ENCODE data around the gene CD40. TPM values are rescaled to one million over a fixed set of nuclear protein-coding genes. Genes with fewer than 3 reads are reported as not detected.
A peak's percentile ranks its signal among the peaks of the same experiment; 100 is the strongest.

CD40 gene
- polyA plus RNA-seq, 1 donor from 2014 or later, result 217 TPM

- Mint-ChIP-seq H3K27me3 (peaks cover 30% of the 10 kb centered on the region), H3K36me3 (no peaks in the 10 kb centered on the region), H3K27ac (no peak overlapping the region), H3K9me3 (peaks cover 0 to 1% (median 0%) of the 10 kb centered on the region in 3 donors), H3K4me3 (no peak overlapping the region), H3K4me1 (no peaks in the 10 kb centered on the region)
These were observed 39.5 kb downstream of the CD40 start for GRCh38 chr20:46157625-46158024.

- Mint-ChIP-seq H3K27ac (no peak overlapping the region), H3K27me3 (peaks cover 36% of the 10 kb centered on the region), H3K36me3 (no peaks in the 10 kb centered on the region), H3K4me1 (no peaks in the 10 kb centered on the region), H3K9me3 (peaks cover 0 to 1% (median 0%) of the 10 kb centered on the region in 3 donors), H3K4me3 (no peak overlapping the region)
These were observed 40.4 kb downstream of the CD40 start for GRCh38 chr20:46158476-46158987.

GRCh38 chr20:46159101-46159897 is 41.2 kb downstream of the CD40 start:
- H3K4me3 Mint-ChIP-seq, result no peak overlapping the region
- no peak overlapping the region for H3K27ac Mint-ChIP-seq
- H3K9me3 Mint-ChIP-seq, result no peaks in the 10 kb centered on the region
- no peaks in the 10 kb centered on the region for H3K36me3 Mint-ChIP-seq
- peaks cover 36% of the 10 kb centered on the region for H3K27me3 Mint-ChIP-seq
- H3K4me1 Mint-ChIP-seq, result no peaks in the 10 kb centered on the region

- Mint-ChIP-seq H3K27me3 (peaks cover 36% of the 10 kb centered on the region), H3K27ac (no peak overlapping the region), H3K36me3 (no peaks in the 10 kb centered on the region), H3K4me1 (no peaks in the 10 kb centered on the region), H3K9me3 (no peaks in the 10 kb centered on the region), H3K4me3 (no peak overlapping the region)
These were observed 42.5 kb downstream of the CD40 start for GRCh38 chr20:46160661-46161060.

GRCh38 chr20:46161921-46162320 is 43.8 kb downstream of the CD40 start:
- Mint-ChIP-seq H3K4me3 (no peak overlapping the region), H3K27ac (no peak overlapping the region), H3K36me3 (no peaks in the 10 kb centered on the region), H3K9me3 (no peaks in the 10 kb centered on the region), H3K27me3 (peaks cover 39% of the 10 kb centered on the region), H3K4me1 (no peaks in the 10 kb centered on the region)

- H3K4me3 Mint-ChIP-seq, result no peak overlapping the region
- H3K27me3 Mint-ChIP-seq, result peaks cover 33% of the 10 kb centered on the region
- H3K36me3 Mint-ChIP-seq, result no peaks in the 10 kb centered on the region
- H3K9me3 Mint-ChIP-seq, result no peaks in the 10 kb centered on the region
- H3K4me1 Mint-ChIP-seq, result no peaks in the 10 kb centered on the region
- peak overlapping the region in 1 of 3 donors; percentile 39 for H3K27ac Mint-ChIP-seq
These were observed 46.1 kb downstream of the CD40 start for GRCh38 chr20:46164254-46164653.

GRCh38 chr20:46167080-46167479 is 49.0 kb downstream of the CD40 start:
- Mint-ChIP-seq H3K4me1 (peaks cover 0 to 3% (median 0%) of the 10 kb centered on the region in 3 donors), H3K27ac (no peak overlapping the region), H3K9me3 (no peaks in the 10 kb centered on the region), H3K27me3 (peaks cover 27% of the 10 kb centered on the region), H3K36me3 (no peaks in the 10 kb centered on the region), H3K4me3 (no peak overlapping the region)

GRCh38 chr20:46168438-46168837 is 50.3 kb downstream of the CD40 start:
- peaks cover 0 to 6% (median 0%) of the 10 kb centered on the region in 3 donors for H3K4me1 Mint-ChIP-seq
- peaks cover 21% of the 10 kb centered on the region for H3K27me3 Mint-ChIP-seq
- no peak overlapping the region for H3K4me3 Mint-ChIP-seq
- H3K27ac Mint-ChIP-seq, result no peak overlapping the region
- no peaks in the 10 kb centered on the region for H3K36me3 Mint-ChIP-seq
- no peaks in the 10 kb centered on the region for H3K9me3 Mint-ChIP-seq

- H3K4me3 Mint-ChIP-seq, result no peak overlapping the region
- H3K9me3 Mint-ChIP-seq, result no peaks in the 10 kb centered on the region
- H3K4me1 Mint-ChIP-seq, result peaks cover 0 to 6% (median 0%) of the 10 kb centered on the region in 3 donors
- H3K27me3 Mint-ChIP-seq, result peaks cover 23% of the 10 kb centered on the region
- no peak overlapping the region for H3K27ac Mint-ChIP-seq
- H3K36me3 Mint-ChIP-seq, result no peaks in the 10 kb centered on the region
These were observed 51.4 kb downstream of the CD40 start for GRCh38 chr20:46169245-46170171.

- Mint-ChIP-seq H3K27ac (no peak overlapping the region), H3K4me3 (no peak overlapping the region), H3K9me3 (no peaks in the 10 kb centered on the region), H3K36me3 (no peaks in the 10 kb centered on the region), H3K4me1 (peaks cover 0 to 6% (median 0%) of the 10 kb centered on the region in 3 donors), H3K27me3 (peaks cover 34% of the 10 kb centered on the region)
These were observed 53.4 kb downstream of the CD40 start for GRCh38 chr20:46171476-46171875.

GRCh38 chr20:46171909-46172308 is 53.8 kb downstream of the CD40 start:
- H3K4me3 Mint-ChIP-seq, result no peak overlapping the region
- H3K36me3 Mint-ChIP-seq, result no peaks in the 10 kb centered on the region
- no peak overlapping the region for H3K27ac Mint-ChIP-seq
- H3K9me3 Mint-ChIP-seq, result no peaks in the 10 kb centered on the region
- H3K27me3 Mint-ChIP-seq, result peaks cover 33% of the 10 kb centered on the region
- peaks cover 0 to 6% (median 0%) of the 10 kb centered on the region in 3 donors for H3K4me1 Mint-ChIP-seq

GRCh38 chr20:46172455-46172854 is 54.3 kb downstream of the CD40 start:
- Mint-ChIP-seq H3K27me3 (peaks cover 31% of the 10 kb centered on the region), H3K4me1 (peaks cover 0 to 6% (median 0%) of the 10 kb centered on the region in 3 donors), H3K9me3 (no peaks in the 10 kb centered on the region), H3K36me3 (no peaks in the 10 kb centered on the region), H3K27ac (no peak overlapping the region), H3K4me3 (no peak overlapping the region)

GRCh38 chr20:46172961-46173536 is 54.9 kb downstream of the CD40 start:
- H3K27ac Mint-ChIP-seq, result no peak overlapping the region
- peaks cover 0 to 6% (median 0%) of the 10 kb centered on the region in 3 donors for H3K4me1 Mint-ChIP-seq
- no peak overlapping the region for H3K4me3 Mint-ChIP-seq
- peaks cover 31% of the 10 kb centered on the region for H3K27me3 Mint-ChIP-seq
- H3K36me3 Mint-ChIP-seq, result no peaks in the 10 kb centered on the region
- no peaks in the 10 kb centered on the region for H3K9me3 Mint-ChIP-seq

- Mint-ChIP-seq H3K27me3 (peaks cover 31% of the 10 kb centered on the region), H3K4me3 (no peak overlapping the region), H3K27ac (no peak overlapping the region), H3K36me3 (no peaks in the 10 kb centered on the region), H3K4me1 (peaks cover 0 to 6% (median 0%) of the 10 kb centered on the region in 3 donors), H3K9me3 (no peaks in the 10 kb centered on the region)
These were observed 55.7 kb downstream of the CD40 start for GRCh38 chr20:46173652-46174468.

All from IgD-negative memory B cell (primary cell).